ENCODE measurements around the gene SS18. TPM values are rescaled to one million over a fixed set of nuclear protein-coding genes. Genes with fewer than 3 reads are reported as not detected.

Gene SS18
- total RNA-seq, 4 donors from 2014 or later, result 140 to 386 (median 207) TPM

DNA sequence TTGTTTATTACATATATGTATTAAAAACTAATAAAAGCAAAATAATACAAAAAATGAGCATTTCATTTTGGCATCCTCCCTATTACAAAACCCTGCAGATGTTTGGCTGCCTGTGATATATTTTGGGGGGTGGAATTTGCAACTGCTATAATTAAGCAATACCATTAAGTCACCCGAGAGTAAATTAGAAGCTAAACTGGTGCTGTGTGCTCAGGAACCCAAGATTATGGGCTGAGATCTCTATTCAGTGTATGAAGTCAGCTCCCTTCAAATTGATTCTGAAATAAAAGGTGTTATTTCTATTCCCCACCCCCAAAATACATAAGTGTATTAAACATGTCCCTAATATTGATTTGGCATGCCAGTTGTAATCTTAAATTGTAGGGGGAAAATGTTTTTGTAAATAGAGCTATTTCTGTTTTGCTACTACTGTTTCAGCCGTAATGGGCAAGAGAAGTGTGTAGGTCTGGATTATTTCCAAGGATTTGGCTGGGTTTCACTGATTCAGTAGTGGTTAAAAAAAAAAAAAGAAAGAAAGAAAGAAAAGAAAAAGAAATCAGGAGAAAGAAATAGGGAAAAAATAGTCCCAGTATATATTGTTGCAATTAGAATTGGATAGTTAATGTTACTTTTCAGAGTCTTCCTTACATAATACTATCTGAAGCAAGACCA is 110.9 kb downstream of the SS18 start:
- DNase-seq (ENCODE audit: low spot score in 2 of 2), result no peak
- no peaks in the 10 kb centered on the region for H3K4me1 ChIP-seq
- H3K27ac ChIP-seq, result no peak overlapping the region
- no peak overlapping the region for H3K4me3 ChIP-seq
- H3K27me3 ChIP-seq, result no peaks in the 10 kb centered on the region
- TF ChIP-seq POLR2A (IDR thresholded peaks at IDR 0.05) (no peak), POLR2AphosphoS5 (IDR thresholded peaks at IDR 0.05) (no peak), EP300 (IDR thresholded peaks at IDR 0.05) (no peak)
- TF ChIP-seq, protein P1, sequence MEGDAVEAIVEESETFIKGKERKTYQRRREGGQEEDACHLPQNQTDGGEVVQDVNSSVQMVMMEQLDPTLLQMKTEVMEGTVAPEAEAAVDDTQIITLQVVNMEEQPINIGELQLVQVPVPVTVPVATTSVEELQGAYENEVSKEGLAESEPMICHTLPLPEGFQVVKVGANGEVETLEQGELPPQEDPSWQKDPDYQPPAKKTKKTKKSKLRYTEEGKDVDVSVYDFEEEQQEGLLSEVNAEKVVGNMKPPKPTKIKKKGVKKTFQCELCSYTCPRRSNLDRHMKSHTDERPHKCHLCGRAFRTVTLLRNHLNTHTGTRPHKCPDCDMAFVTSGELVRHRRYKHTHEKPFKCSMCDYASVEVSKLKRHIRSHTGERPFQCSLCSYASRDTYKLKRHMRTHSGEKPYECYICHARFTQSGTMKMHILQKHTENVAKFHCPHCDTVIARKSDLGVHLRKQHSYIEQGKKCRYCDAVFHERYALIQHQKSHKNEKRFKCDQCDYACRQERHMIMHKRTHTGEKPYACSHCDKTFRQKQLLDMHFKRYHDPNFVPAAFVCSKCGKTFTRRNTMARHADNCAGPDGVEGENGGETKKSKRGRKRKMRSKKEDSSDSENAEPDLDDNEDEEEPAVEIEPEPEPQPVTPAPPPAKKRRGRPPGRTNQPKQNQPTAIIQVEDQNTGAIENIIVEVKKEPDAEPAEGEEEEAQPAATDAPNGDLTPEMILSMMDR (IDR thresholded peaks at IDR 0.05), result no peak
- no peaks in the 10 kb centered on the region for H3K9me3 ChIP-seq
- 55% methylated on average over 2 of the region's 2 CpGs for WGBS
- H3K36me3 ChIP-seq, result no peaks in the 10 kb centered on the region

DNA sequence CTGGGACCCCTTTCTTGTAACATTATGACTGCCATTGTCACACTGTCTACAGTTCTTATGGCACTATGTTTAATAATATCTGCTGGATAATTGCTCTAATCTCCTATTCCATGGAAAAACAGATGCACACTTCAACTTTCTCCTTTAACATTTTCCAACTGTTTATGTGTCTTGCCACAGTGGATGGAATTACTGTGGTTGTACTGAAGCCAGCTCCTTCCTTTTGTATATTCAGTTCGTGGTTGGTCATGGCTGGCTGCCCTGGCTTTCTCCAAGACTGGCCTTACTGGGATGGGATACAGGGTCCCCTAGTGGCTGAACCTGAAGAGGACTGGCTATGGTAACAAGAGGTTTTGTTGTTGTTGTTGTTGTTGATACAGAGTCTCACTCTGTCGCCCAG is 113.9 kb downstream of the SS18 start:
- Histone ChIP-seq H3K27ac (no peak overlapping the region), H3K4me3 (no peak overlapping the region), H3K4me1 (no peaks in the 10 kb centered on the region), H3K9me3 (no peaks in the 10 kb centered on the region), H3K27me3 (no peaks in the 10 kb centered on the region), H3K36me3 (no peaks in the 10 kb centered on the region)
- TF ChIP-seq, protein P1 (IDR thresholded peaks at IDR 0.05), result no peak
- TF ChIP-seq POLR2AphosphoS5 (IDR thresholded peaks at IDR 0.05) (no peak), POLR2A (IDR thresholded peaks at IDR 0.05) (no peak), EP300 (IDR thresholded peaks at IDR 0.05) (no peak)
- 66% methylated on average over 2 of the region's 2 CpGs for WGBS
- no peak for DNase-seq (ENCODE audit: low spot score in 2 of 2)

DNA sequence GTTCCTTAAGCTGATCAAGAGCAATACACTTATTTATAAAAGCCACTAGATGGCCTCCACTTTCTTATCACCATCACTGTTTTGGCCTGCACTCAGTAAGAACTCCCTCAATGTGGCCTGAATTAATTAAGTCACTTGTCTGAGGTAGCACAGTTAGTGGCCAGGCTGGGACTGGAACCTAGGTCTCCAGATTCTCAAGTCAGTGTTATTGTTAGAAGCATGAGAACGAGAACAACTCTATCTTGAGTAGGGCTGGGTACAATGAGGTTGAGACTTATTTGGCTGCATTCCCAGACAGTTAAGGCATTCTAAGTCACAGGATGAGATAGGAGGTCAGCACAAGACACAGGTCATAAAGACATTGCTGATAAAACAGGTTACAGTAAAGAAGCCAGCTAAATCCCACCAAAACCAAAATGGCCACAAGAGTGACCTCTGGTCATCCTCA is 115.8 kb downstream of the SS18 start:
- Histone ChIP-seq H3K4me3 (no peak overlapping the region), H3K4me1 (no peaks in the 10 kb centered on the region), H3K36me3 (no peaks in the 10 kb centered on the region), H3K27me3 (no peaks in the 10 kb centered on the region), H3K9me3 (no peaks in the 10 kb centered on the region), H3K27ac (no peak overlapping the region)
- 82% methylated on average over 1 of the region's 1 CpG for WGBS
- TF ChIP-seq POLR2A (IDR thresholded peaks at IDR 0.05), result no peak
- no peak for TF ChIP-seq EP300 (IDR thresholded peaks at IDR 0.05)
- no peak for TF ChIP-seq POLR2AphosphoS5 (IDR thresholded peaks at IDR 0.05)
- TF ChIP-seq, protein P1 (IDR thresholded peaks at IDR 0.05), result no peak
- no peak for DNase-seq (ENCODE audit: low spot score in 2 of 2)

Other genes starting within 250 kb of the SS18 start
- gene PSMA8, start 43.3 kb upstream of the SS18 start, total RNA-seq, result not detected
- gene TAF4B, start 135.8 kb upstream of the SS18 start, total RNA-seq, result 10 to 100 TPM; 21.9 to 28.4 (median 23.4) TPM

Data from suprapubic skin (tissue), 4 donors.